Gastrocnemius medialis (tissue), 4 donors: ENCODE data around the gene CXCL9.
"Not testable (repeated sequence)": the region's sequence is repeated elsewhere in the genome, so short reads cannot be mapped to it uniquely, and the experiment has no call there.

Experiments used
- CTCF ChIP-seq, 5 experiments: fragments of 450-650 bp in 3 of 5; fragments of 200-600 bp in 2 of 5; sonication (generic) in 2 of 5; IDR thresholded peaks in 4 of 5; conservative IDR thresholded peaks in 1 of 5; 1 replicate in 4 of 5; 2 replicates in 1 of 5; pipeline ENCODE4 v1.5.1; 2016 to 2019; ENCODE audit warnings: antibody characterized with exemption in 5 of 5, mild to moderate bottlenecking in 3 of 5, moderate library complexity in 3 of 5
- POLR2A ChIP-seq, 2 donors: fragments of 450-650 bp; IDR thresholded peaks; one replicate each; pipeline ENCODE4 v1.6.1; 2017; ENCODE audit warnings: antibody characterized with exemption in 2 of 2, mild to moderate bottlenecking in 2 of 2, moderate library complexity in 2 of 2

GRCh38 chr4:75954811-75955210 is 52.5 kb downstream of the CXCL9 start:
- not testable (repeated sequence) for TF ChIP-seq CTCF (IDR thresholded peaks at IDR 0.05 in 4 of 5, conservative IDR thresholded peaks at IDR 0.05 in 1 of 5); POLR2A (IDR thresholded peaks at IDR 0.05)
